Hypothalamus (tissue), 51 donors: ENCODE data around the gene PPM1H.

ENCODE experiments used
- DNase-seq, 51 donors: peaks; one replicate each; lab custom pipeline; 2025; lab: John Stamatoyannopoulos, UW

PPM1H gene

GRCh38 chr12:62659453-62660295, 275.3 kb downstream of the PPM1H start:
- DNase-seq, result no peak

- DNase-seq, result peak in 1 of 51 donors; percentile 4
Observed at GRCh38 chr12:62658910-62659309, 276.0 kb downstream of the PPM1H start.

GRCh38 chr12:62657363-62657632, 277.7 kb downstream of the PPM1H start:
- no peak for DNase-seq

- peak in 8 of 51 donors; percentile 4 to 31 (median 12) for DNase-seq
Observed at GRCh38 chr12:62656591-62657362, 278.2 kb downstream of the PPM1H start.

- peak in 11 of 51 donors; percentile 8 to 40 (median 22) for DNase-seq
Observed at GRCh38 chr12:62655666-62656151, 279.2 kb downstream of the PPM1H start.

GRCh38 chr12:62654326-62655241, 280.4 kb downstream of the PPM1H start:
- DNase-seq, result no peak

- no peak for DNase-seq
Observed at GRCh38 chr12:62653740-62654139, 281.2 kb downstream of the PPM1H start.

GRCh38 chr12:62653304-62653703, 281.6 kb downstream of the PPM1H start:
- DNase-seq, result no peak

GRCh38 chr12:62651138-62651537, 283.8 kb downstream of the PPM1H start:
- DNase-seq, result no peak

- DNase-seq, result no peak
Observed at GRCh38 chr12:62649412-62650138, 285.4 kb downstream of the PPM1H start.

- DNase-seq, result peak in 23 of 51 donors; percentile 10 to 65 (median 30)
Observed at GRCh38 chr12:62647586-62647985, 287.4 kb downstream of the PPM1H start.

GRCh38 chr12:62646566-62646965, 288.4 kb downstream of the PPM1H start:
- no peak for DNase-seq

GRCh38 chr12:62643486-62643885, 291.5 kb downstream of the PPM1H start:
- DNase-seq, result no peak

GRCh38 chr12:62642486-62642885, 292.5 kb downstream of the PPM1H start:
- no peak for DNase-seq

GRCh38 chr12:62640910-62641448, 294.0 kb downstream of the PPM1H start:
- DNase-seq, result no peak

- DNase-seq, result no peak
Observed at GRCh38 chr12:62637679-62638078, 297.3 kb downstream of the PPM1H start.

- no peak for DNase-seq
Observed at GRCh38 chr12:62635649-62636048, 299.3 kb downstream of the PPM1H start.

GRCh38 chr12:62632411-62632918, 302.5 kb downstream of the PPM1H start:
- peak in 29 of 51 donors; percentile 6 to 54 (median 23) for DNase-seq
